Bronchial epithelial cell (primary cell): ENCODE results near the gene TATDN3. TPM values are rescaled to one million over a fixed set of nuclear protein-coding genes. Genes with fewer than 3 reads are reported as not detected.
"Not testable (repeated sequence)": the region's sequence is repeated elsewhere in the genome, so short reads cannot be mapped to it uniquely, and the experiment has no call there.

Source experiments
- DNase-seq: peaks from one replicate; pipeline ENCODE4 v3.0.0-alpha.2; 2010; ENCODE audit warnings: low read depth
- FAIRE-seq: peaks from 2 replicates; lab custom pipeline; 2011; peaks lifted over from hg19 to GRCh38; lab: Jason Lieb, UNC
- H3K27me3 ChIP-seq: 2 replicates; pipeline ENCODE4 v1.5.1; 2011; ENCODE audit warnings: low read length; ENCODE audit not compliant: control insufficient read depth, insufficient read depth
- H3K36me3 ChIP-seq: 2 replicates; pipeline ENCODE4 v1.5.1; 2011; ENCODE audit warnings: low read length; ENCODE audit not compliant: control insufficient read depth, insufficient read depth
- H3K4me3 ChIP-seq: 2 replicates; pipeline ENCODE4 v1.5.1; 2011; ENCODE audit warnings: mild to moderate bottlenecking, low read depth, low read length, control low read depth
- total RNA-seq: library from RNA; depleted of rRNA; stranded (reverse); fragments of >200 nt; gene quantifications from 2 replicates; pipeline ENCODE4 v1.2.1, GENCODE V29; 2014
- TF ChIP-seq, protein P1 (sequence below): IDR thresholded peaks from 2 replicates; pipeline ENCODE4 v1.5.1; 2011; ENCODE audit warnings: mild to moderate bottlenecking, moderate library complexity, low read length, control low read depth, inconsistent platforms; ENCODE audit not compliant: insufficient read depth, severe bottlenecking

Gene TATDN3
- total RNA-seq, 1 donor from 2014 or later = 12.1 TPM

GRCh38 chr1:212858461-212859265, 67.0 kb downstream of the TATDN3 start:
- Histone ChIP-seq H3K4me3 (peak overlapping the region; percentile 97), H3K36me3 (no peaks in the 10 kb centered on the region), H3K27me3 (no peaks in the 10 kb centered on the region)
- TF ChIP-seq, protein P1, sequence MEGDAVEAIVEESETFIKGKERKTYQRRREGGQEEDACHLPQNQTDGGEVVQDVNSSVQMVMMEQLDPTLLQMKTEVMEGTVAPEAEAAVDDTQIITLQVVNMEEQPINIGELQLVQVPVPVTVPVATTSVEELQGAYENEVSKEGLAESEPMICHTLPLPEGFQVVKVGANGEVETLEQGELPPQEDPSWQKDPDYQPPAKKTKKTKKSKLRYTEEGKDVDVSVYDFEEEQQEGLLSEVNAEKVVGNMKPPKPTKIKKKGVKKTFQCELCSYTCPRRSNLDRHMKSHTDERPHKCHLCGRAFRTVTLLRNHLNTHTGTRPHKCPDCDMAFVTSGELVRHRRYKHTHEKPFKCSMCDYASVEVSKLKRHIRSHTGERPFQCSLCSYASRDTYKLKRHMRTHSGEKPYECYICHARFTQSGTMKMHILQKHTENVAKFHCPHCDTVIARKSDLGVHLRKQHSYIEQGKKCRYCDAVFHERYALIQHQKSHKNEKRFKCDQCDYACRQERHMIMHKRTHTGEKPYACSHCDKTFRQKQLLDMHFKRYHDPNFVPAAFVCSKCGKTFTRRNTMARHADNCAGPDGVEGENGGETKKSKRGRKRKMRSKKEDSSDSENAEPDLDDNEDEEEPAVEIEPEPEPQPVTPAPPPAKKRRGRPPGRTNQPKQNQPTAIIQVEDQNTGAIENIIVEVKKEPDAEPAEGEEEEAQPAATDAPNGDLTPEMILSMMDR = no peak
- no peak for FAIRE-seq
- DNase-seq = peak; percentile 21

DNA sequence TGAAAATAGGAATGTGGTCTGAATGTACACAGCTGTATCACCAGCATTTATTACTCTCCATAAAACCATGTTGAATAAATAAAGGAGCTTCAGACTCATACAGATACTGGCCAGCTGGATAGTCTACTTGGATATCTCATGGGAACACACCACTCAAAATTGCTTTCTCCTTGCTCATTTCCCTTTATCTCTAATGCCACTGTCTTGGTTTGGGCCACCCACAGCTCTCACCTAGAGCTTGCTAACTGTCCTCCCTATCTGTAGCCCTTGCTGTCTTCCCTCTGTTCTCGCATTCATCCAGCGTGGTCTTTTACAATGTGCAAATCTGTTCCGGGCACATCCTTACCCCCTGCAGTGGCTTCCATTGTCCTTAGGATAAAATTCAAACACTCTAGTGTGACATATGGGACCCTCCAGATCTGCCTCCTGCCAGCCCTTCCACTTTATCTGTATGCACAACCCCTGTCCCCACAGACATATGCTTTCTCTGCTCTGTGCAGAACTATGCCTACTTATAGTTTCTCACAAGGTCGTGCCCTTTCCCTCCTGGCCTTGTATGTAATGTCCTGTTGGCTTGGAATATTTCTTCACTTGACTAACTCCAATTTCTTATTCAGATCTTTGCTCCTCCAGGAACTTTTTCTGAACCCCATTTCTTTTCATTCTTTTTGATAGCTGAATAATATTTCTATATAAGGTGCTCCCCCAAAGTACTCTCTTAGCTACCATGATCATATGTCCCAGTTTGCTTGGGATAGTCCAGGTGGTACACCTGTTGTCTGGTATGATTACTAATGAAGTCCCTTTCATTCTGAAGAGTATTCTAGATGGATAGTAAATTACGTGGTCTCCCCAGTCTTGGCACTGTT, 69.3 kb downstream of the TATDN3 start:
- FAIRE-seq = no peak
- TF ChIP-seq, protein P1 = no peak
- Histone ChIP-seq H3K4me3 (no peak overlapping the region), H3K36me3 (peaks cover 5% of the 10 kb centered on the region), H3K27me3 (no peaks in the 10 kb centered on the region)
- no peak for DNase-seq

DNA sequence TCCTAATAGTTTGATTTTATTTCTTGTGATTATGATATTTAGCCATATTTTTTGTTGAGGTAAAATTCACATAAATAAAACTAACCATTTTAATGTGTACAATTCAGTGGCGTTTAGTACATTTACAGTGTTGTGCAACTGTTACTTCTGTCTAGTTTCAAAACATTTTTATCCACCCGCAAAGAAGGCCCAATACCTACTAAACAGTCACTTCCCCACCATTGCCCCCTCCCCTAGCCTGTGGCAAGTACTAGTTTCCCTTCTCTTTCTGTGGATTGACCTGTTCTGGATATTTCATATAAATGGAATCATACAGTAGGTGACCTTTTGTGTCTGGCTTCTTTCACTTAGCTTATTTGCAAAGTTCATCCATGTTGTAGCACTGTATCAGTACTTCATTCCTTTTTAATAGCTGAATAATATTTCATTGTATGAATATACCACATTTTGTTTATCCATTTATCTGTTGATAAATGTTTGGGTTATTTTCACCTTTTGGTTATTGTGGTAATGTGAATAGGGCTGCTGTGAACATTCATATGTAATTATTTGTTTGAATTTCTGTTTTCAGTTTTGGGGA, 70.5 kb downstream of the TATDN3 start:
- FAIRE-seq (no peak), DNase-seq (no peak)
- Histone ChIP-seq H3K4me3 (no peak overlapping the region), H3K27me3 (no peaks in the 10 kb centered on the region), H3K36me3 (peaks cover 5% of the 10 kb centered on the region)
- TF ChIP-seq, protein P1 = no peak

DNA sequence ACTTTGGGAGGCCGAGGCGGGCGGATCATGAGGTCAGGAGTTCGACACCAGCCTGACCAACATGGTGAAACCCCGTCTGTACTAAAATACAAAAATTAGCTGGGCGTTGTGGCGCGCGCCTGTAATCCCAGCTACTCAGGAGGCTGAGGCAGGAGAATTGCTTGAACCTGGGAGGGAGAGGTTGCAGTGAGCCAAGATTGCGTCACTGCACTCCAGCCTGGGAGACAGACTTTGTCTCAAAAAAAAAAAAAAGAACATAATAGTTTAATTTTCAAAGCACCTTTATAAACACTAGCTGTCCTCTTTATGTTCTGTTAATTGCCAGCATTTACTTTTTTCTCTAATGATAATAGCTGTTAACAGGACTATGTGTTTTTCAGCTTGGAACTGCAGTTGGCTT, 71.7 kb downstream of the TATDN3 start:
- H3K36me3 ChIP-seq, DNase-seq, FAIRE-seq, H3K27me3 ChIP-seq, H3K4me3 ChIP-seq: not testable (repeated sequence)

DNA sequence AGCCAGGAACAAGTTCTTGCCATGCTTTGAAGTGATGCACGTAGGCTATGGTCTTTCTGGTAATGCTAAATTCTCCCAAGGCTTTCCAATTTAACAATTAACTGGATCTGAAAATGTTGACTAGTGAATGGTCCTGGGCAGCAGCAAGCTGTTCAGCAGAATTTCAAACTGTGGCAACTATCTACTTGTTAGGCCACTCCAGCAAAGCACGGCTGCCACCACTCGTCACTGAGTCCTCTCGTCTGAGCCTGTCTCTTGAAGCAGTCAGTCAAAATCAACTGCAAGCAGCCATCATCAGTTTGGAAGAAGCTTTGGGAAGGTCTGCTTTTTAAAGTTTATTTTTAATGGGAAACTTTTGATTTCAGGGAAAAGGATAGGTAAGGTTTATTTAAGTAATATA, 72.5 kb downstream of the TATDN3 start:
- H3K4me3 ChIP-seq = no peak overlapping the region
- no peak for FAIRE-seq
- H3K36me3 ChIP-seq = peaks cover 5% of the 10 kb centered on the region
- TF ChIP-seq, protein P1 = no peak
- DNase-seq = no peak
- no peaks in the 10 kb centered on the region for H3K27me3 ChIP-seq

Other genes starting within 250 kb of the TATDN3 start
- 19.2 and 31.7 TPM in 2 replicates for gene ATF3, start 183.1 kb upstream of the TATDN3 start, total RNA-seq
- 0.26 TPM in 1 of 2 replicates, not detected in the other for gene BATF3, start 92.1 kb upstream of the TATDN3 start, total RNA-seq
- 11.3 TPM in 2 replicates for gene NSL1, start 117 bp upstream of the TATDN3 start, total RNA-seq
- not detected in 2 replicates for gene SPATA45, start 55.8 kb downstream of the TATDN3 start, total RNA-seq
- gene FLVCR1, start 66.4 kb downstream of the TATDN3 start, total RNA-seq = 4.5 and 6.8 TPM in 2 replicates
- not detected in 2 replicates for gene VASH2, start 158.6 kb downstream of the TATDN3 start, total RNA-seq
- gene ANGEL2, start 224.0 kb downstream of the TATDN3 start, total RNA-seq = 22.4 and 23.2 TPM in 2 replicates